Measurements from ENCODE around the gene GLA. TPM values are rescaled to one million over a fixed set of nuclear protein-coding genes. Genes with fewer than 3 reads are reported as not detected.

The GLA gene
- total and polyA plus RNA-seq, 2 donors (not counting 1 experiment from before 2014, with no cell fraction given) = 22.1 to 42.7 TPM

GRCh38 chrX:101388604-101389003 is 19.1 kb downstream of the GLA start:
- Mint-ChIP-seq H3K9me3 (ENCODE audit: insufficient read depth) (no peaks in the 10 kb centered on the region), H3K27ac (no peak overlapping the region), H3K4me3 (no peak overlapping the region), H3K4me1 (peaks cover 47% of the 10 kb centered on the region), H3K27me3 (no peaks in the 10 kb centered on the region)
- no peaks in the 10 kb centered on the region for H4K20me1 ChIP-seq (ENCODE audit: control insufficient read depth, insufficient read depth, low read length, poor library complexity, severe bottlenecking)
- ChIA-PET CTCF (no interaction called here), POLR2A (no interaction called here)
- no peak for TF ChIP-seq CTCF (IDR thresholded peaks at IDR 0.05)
- no peaks in the 10 kb centered on the region for H3K27me3 ChIP-seq (replicated peaks in 1 of 4; ENCODE audit: control extremely low read depth in 1 of 4, control insufficient read depth in 3 of 4, insufficient read depth in 4 of 4, low read length in 3 of 4)
- intact Hi-C loops (cut with micrococcal nuclease) = no loop called here
- ATAC-seq (ENCODE audit: low read depth) (no peak), DNase-seq (no peak)
- H3K4me3 ChIP-seq (ENCODE audit: control extremely low read depth in 1 of 5, extremely low read depth in 1 of 5, insufficient read depth in 1 of 5, low read depth in 2 of 5, low read length in 4 of 5) = no peak overlapping the region
- peaks cover 28% of the 10 kb centered on the region for H3K79me2 ChIP-seq (ENCODE audit: control insufficient read depth, insufficient read depth, low read length)
- H3K36me3 ChIP-seq (replicated peaks in 1 of 2; ENCODE audit: control extremely low read depth in 1 of 2, control insufficient read depth in 1 of 2, extremely low read depth in 1 of 2, insufficient read depth in 2 of 2, low read length in 1 of 2) = peaks cover 0 to 12% of the 10 kb centered on the region in 2 experiments
- H3K9ac ChIP-seq (ENCODE audit: low read length) = no peak overlapping the region
- no peak overlapping the region for H2AFZ ChIP-seq (ENCODE audit: insufficient read depth, low read depth, low read length, poor library complexity, severe bottlenecking)
- H3K4me1 ChIP-seq (ENCODE audit: control insufficient read depth in 2 of 2, insufficient read depth in 2 of 2, low read length in 2 of 2) = peaks cover 28 to 32% of the 10 kb centered on the region in 2 donors
- no peak overlapping the region for H3K27ac ChIP-seq (ENCODE audit: low read length in 2 of 2)
- H3K4me2 ChIP-seq (replicated peaks; ENCODE audit: low read depth, low read length, poor library complexity, severe bottlenecking) = no peak overlapping the region
- H3K9me3 ChIP-seq (ENCODE audit: control extremely low read depth in 1 of 3, control insufficient read depth in 2 of 3, insufficient read depth in 1 of 3, low read length in 2 of 3) = no peaks in the 10 kb centered on the region
- no CpG with 5 or more reads among the region's 3 CpGs for WGBS (ENCODE audit: insufficient coverage)

GRCh38 chrX:101386542-101386885 is 21.2 kb downstream of the GLA start:
- H3K9me3 Mint-ChIP-seq (ENCODE audit: insufficient read depth) = no peaks in the 10 kb centered on the region
- TF ChIP-seq EZH2 (IDR thresholded peaks at IDR 0.05; ENCODE audit: borderline replicate concordance, insufficient read depth, low read depth, low read length, poor library complexity, severe bottlenecking) = no peak
- no peak for TF ChIP-seq CTCF (IDR thresholded peaks at IDR 0.05)
- POLR2A ChIA-PET = interaction anchor here (0.7 kb wide), 1 partner anchor 1843 kb away, joined by 3 read pairs; no protein-coding TSS in a partner anchor
- intact Hi-C loops (cut with micrococcal nuclease) = no loop called here
- 52% methylated on average over 3 of the region's 6 CpGs for WGBS (ENCODE audit: insufficient coverage)
- Histone ChIP-seq H3K4me2 (replicated peaks; ENCODE audit: low read depth, low read length, poor library complexity, severe bottlenecking) (peak overlapping the region; percentile 72), H2AFZ (ENCODE audit: insufficient read depth, low read depth, low read length, poor library complexity, severe bottlenecking) (peak overlapping the region; percentile 41), H3K27ac (ENCODE audit: low read length in 2 of 2) (peak overlapping the region; percentile 76 to 78), H3K27me3 (replicated peaks in 1 of 4; ENCODE audit: control extremely low read depth in 1 of 4, control insufficient read depth in 3 of 4, insufficient read depth in 4 of 4, low read length in 3 of 4) (no peaks in the 10 kb centered on the region), H3K4me3 (ENCODE audit: control extremely low read depth in 1 of 5, extremely low read depth in 1 of 5, insufficient read depth in 1 of 5, low read depth in 2 of 5, low read length in 4 of 5) (peak overlapping the region in 4 of 5 experiments; percentile 62 to 73 (median 66)), H3K4me1 (ENCODE audit: control insufficient read depth in 2 of 2, insufficient read depth in 2 of 2, low read length in 2 of 2) (peaks cover 33% of the 10 kb centered on the region in 2 donors), H3K9ac (ENCODE audit: low read length) (peak overlapping the region; percentile 73), H3K9me3 (ENCODE audit: control extremely low read depth in 1 of 3, control insufficient read depth in 2 of 3, insufficient read depth in 1 of 3, low read length in 2 of 3) (no peaks in the 10 kb centered on the region), H3K79me2 (ENCODE audit: control insufficient read depth, insufficient read depth, low read length) (peaks cover 49% of the 10 kb centered on the region), H3K36me3 (replicated peaks in 1 of 2; ENCODE audit: control extremely low read depth in 1 of 2, control insufficient read depth in 1 of 2, extremely low read depth in 1 of 2, insufficient read depth in 2 of 2, low read length in 1 of 2) (peaks cover 0 to 6% of the 10 kb centered on the region in 2 experiments), H4K20me1 (ENCODE audit: control insufficient read depth, insufficient read depth, low read length, poor library complexity, severe bottlenecking) (no peaks in the 10 kb centered on the region)
- H3K27ac Mint-ChIP-seq = peak overlapping the region; percentile 98
- no peaks in the 10 kb centered on the region for H3K27me3 Mint-ChIP-seq
- CTCF ChIA-PET = interaction anchor here (1.6 kb wide), 1 partner anchor 28 kb away, joined by 7 read pairs; no protein-coding TSS in a partner anchor
- no peak for ATAC-seq (ENCODE audit: low read depth)
- no peak for DNase-seq
- peak overlapping the region; percentile 99 for H3K4me3 Mint-ChIP-seq
- peaks cover 42% of the 10 kb centered on the region for H3K4me1 Mint-ChIP-seq
